WTC11 (cell line): ENCODE measurements around the gene SHMT1. TPM values are rescaled to one million over a fixed set of nuclear protein-coding genes. Genes with fewer than 3 reads are reported as not detected.

Experiments
- ATAC-seq: fragments of 200-7000 bp; cut with Tn5 transposase; 2 replicates; pipeline ENCODE4 v1.10.0; 2021; ENCODE audit warnings: mild to moderate bottlenecking, moderate library complexity
- CTCF ChIA-PET: fragments of 300-600 bp; sonication (Branson Sonifier 250); formaldehyde crosslinking; loops from one replicate; lab custom pipeline; 2021; ENCODE audit warnings: antibody characterized with exemption; lab: Charles Lee
- POLR2A ChIA-PET: fragments of 350-600 bp; sonication (Branson Sonifier 250); formaldehyde crosslinking; loops from one replicate; lab custom pipeline; 2021; ENCODE audit warnings: antibody characterized with exemption; lab: Charles Lee
- DNase-seq: peaks from one replicate; pipeline ENCODE4 v3.0.0; 2021; ENCODE audit warnings: low spot score
- H3K27ac Mint-ChIP-seq: 2 replicates; pipeline ENCODE4 v1.8.0; 2021; ENCODE audit warnings: mixed read lengths
- H3K27me3 Mint-ChIP-seq: 2 replicates; pipeline ENCODE4 v1.8.0; 2021; ENCODE audit warnings: low read depth, mild to moderate bottlenecking, moderate library complexity, mixed read lengths
- H3K36me3 Mint-ChIP-seq: 2 replicates; pipeline ENCODE4 v1.8.0; 2021; ENCODE audit warnings: mixed read lengths
- H3K4me1 Mint-ChIP-seq: 2 replicates; pipeline ENCODE4 v1.8.0; 2022; ENCODE audit warnings: mixed read lengths
- H3K4me3 Mint-ChIP-seq: 2 replicates; pipeline ENCODE4 v1.8.0; 2021; ENCODE audit warnings: mild to moderate bottlenecking, moderate library complexity, mixed read lengths
- H3K9me3 Mint-ChIP-seq: 2 replicates; pipeline ENCODE4 v1.8.0; 2021; ENCODE audit warnings: mixed read lengths
- ATF1 ChIP-seq: sonication (generic); formaldehyde crosslinking; IDR thresholded peaks from 2 replicates; pipeline ENCODE4 v1.8.1; 2023; ENCODE audit warnings: mild to moderate bottlenecking, moderate library complexity, missing genetic modification reagents
- CBFB ChIP-seq: sonication (generic); formaldehyde crosslinking; IDR thresholded peaks from 2 replicates; pipeline ENCODE4 v1.8.1; 2022; ENCODE audit warnings: mild to moderate bottlenecking, low read depth, missing genetic modification reagents
- EMX1 ChIP-seq: fragments of 250-450 bp; sonication (Bioruptor Pico); IDR thresholded peaks from 2 replicates; pipeline ENCODE4 v1.8.0; 2021; ENCODE audit warnings: mild to moderate bottlenecking
- ESRRA ChIP-seq: sonication (generic); formaldehyde crosslinking; IDR thresholded peaks from 2 replicates; pipeline ENCODE4 v1.8.1; 2022; ENCODE audit warnings: mild to moderate bottlenecking, missing genetic modification reagents, borderline replicate concordance
- ETV6 ChIP-seq: sonication (generic); formaldehyde crosslinking; IDR thresholded peaks from 2 replicates; pipeline ENCODE4 v1.8.1; 2022; ENCODE audit warnings: mild to moderate bottlenecking, missing genetic modification reagents
- GABPB1 ChIP-seq: sonication (generic); formaldehyde crosslinking; IDR thresholded peaks from 2 replicates; pipeline ENCODE4 v1.8.1; 2023; ENCODE audit warnings: mild to moderate bottlenecking, missing genetic modification reagents
- GTF2I ChIP-seq: fragments of 250-450 bp; sonication (Bioruptor Pico); conservative IDR thresholded peaks from 2 replicates; pipeline ENCODE4 v1.4.0; 2021; ENCODE audit warnings: mild to moderate bottlenecking
- JUN ChIP-seq: sonication (generic); formaldehyde crosslinking; IDR thresholded peaks from 2 replicates; pipeline ENCODE4 v1.8.0; 2023; ENCODE audit warnings: mild to moderate bottlenecking, missing genetic modification reagents
- KAT7 ChIP-seq: sonication (generic); formaldehyde crosslinking; IDR thresholded peaks from 2 replicates; pipeline ENCODE4 v1.8.1; 2023; ENCODE audit warnings: missing genetic modification reagents, mild to moderate bottlenecking, borderline replicate concordance
- NR1H2 ChIP-seq: sonication (generic); formaldehyde crosslinking; IDR thresholded peaks from 2 replicates; pipeline ENCODE4 v1.9.0; 2021; ENCODE audit warnings: mild to moderate bottlenecking, moderate library complexity, missing genetic modification reagents
- SMAD4 ChIP-seq: sonication (generic); formaldehyde crosslinking; IDR thresholded peaks from 2 replicates; pipeline ENCODE4 v1.8.0; 2022; ENCODE audit warnings: mild to moderate bottlenecking, missing genetic modification reagents
- TCF7 ChIP-seq: sonication (generic); formaldehyde crosslinking; IDR thresholded peaks from 2 replicates; pipeline ENCODE4 v1.8.0; 2022; ENCODE audit warnings: mild to moderate bottlenecking, low read depth, missing genetic modification reagents, moderate library complexity
- ZNF317 ChIP-seq: sonication (generic); formaldehyde crosslinking; IDR thresholded peaks from 2 replicates; pipeline ENCODE4 v1.8.1; 2023; ENCODE audit warnings: low read depth, mild to moderate bottlenecking, moderate library complexity, missing genetic modification reagents, borderline replicate concordance
- ZNF423 ChIP-seq: fragments of 250-450 bp; sonication (Bioruptor Pico); IDR thresholded peaks from 2 replicates; pipeline ENCODE4 v2.1.2; 2022; ENCODE audit warnings: mild to moderate bottlenecking, moderate library complexity
- ZNF671 ChIP-seq: fragments of 250-450 bp; sonication (Bioruptor Pico); IDR thresholded peaks from 2 replicates; pipeline ENCODE4 v1.8.0; 2021; ENCODE audit warnings: mild to moderate bottlenecking
- total RNA-seq: library from RNA; stranded (reverse); gene quantifications from 3 replicates; pipeline ENCODE4 v1.2.3, GENCODE V29; 2021
- TF ChIP-seq, protein P1 (sequence below): sonication (generic); formaldehyde crosslinking; IDR thresholded peaks from 2 replicates; pipeline ENCODE4 v1.8.1; 2023; ENCODE audit warnings: mild to moderate bottlenecking, missing genetic modification reagents
- TF ChIP-seq, protein P2 (sequence below): sonication (generic); formaldehyde crosslinking; IDR thresholded peaks from 2 replicates; pipeline ENCODE4 v1.8.1; 2022; ENCODE audit warnings: missing genetic modification reagents, borderline replicate concordance
- TF ChIP-seq, protein P3 (sequence below): sonication (generic); formaldehyde crosslinking; IDR thresholded peaks from 2 replicates; pipeline ENCODE4 v1.8.0; 2023; ENCODE audit warnings: missing genetic modification reagents, mild to moderate bottlenecking, borderline replicate concordance
- TF ChIP-seq, protein P4 (sequence below): fragments of 250-450 bp; sonication (Bioruptor Pico); IDR thresholded peaks from 2 replicates; pipeline ENCODE4 v1.9.0; 2021; ENCODE audit warnings: mild to moderate bottlenecking

SHMT1 gene
- total RNA-seq, 1 experiment from 2014 or later = 49.2 TPM

DNA sequence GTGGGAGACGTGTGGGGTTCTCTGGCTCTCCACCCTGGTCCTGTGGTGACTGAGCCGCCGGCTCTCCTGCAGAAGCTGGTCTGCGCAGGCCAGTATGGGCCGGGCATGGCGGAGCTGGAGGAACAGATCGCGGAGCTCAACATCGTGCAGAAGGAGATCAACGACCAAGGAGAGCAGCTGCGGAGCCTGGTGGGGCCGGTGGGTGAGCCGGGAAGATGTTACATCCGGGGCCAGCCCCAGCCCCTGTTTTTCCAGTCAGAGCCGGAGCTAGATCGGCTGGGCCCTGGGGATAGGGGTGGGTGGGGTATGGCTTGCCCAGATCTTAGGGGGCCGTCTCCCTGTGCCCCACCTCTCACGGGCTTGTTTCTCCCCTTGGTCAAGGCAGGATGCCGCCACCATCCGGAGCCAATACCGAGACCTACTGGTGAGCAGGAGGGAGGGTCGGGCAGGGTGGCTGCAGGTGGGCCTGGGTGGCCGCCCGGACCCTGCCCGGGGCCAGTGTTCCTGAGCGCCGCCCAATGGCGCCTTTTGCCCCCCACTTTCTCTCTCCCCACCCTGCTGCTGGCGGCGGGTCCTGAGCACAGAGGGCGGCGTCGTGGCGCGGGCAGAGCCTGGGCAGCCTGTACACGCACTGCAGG is 19.2 kb upstream of the SHMT1 start:
- CTCF ChIA-PET = interaction anchor here (1.3 kb wide), 1 partner anchor 20 kb away, joined by 4 read pairs; no protein-coding TSS in a partner anchor
- DNase-seq (no peak), ATAC-seq (peak; percentile 11; the same call in 1 of the 2 replicates)
- H3K9me3 Mint-ChIP-seq = no peaks in the 10 kb centered on the region
- H3K27me3 Mint-ChIP-seq = peaks cover 2% of the 10 kb centered on the region; the same call in 1 of the 2 replicates
- TF ChIP-seq ESRRA (no peak), ATF1 (no peak), KAT7 (CRISPR knock-in tag) (no peak), JUN (no peak), CBFB (CRISPR knock-in tag) (no peak), NR1H2 (CRISPR knock-in tag) (no peak), GABPB1 (CRISPR knock-in tag) (no peak), ETV6 (CRISPR knock-in tag) (no peak), EMX1 (no peak), ZNF423 (CRISPR knock-in tag) (no peak), SMAD4 (CRISPR knock-in tag) (no peak), GTF2I (no peak)
- TF ChIP-seq, protein P1, sequence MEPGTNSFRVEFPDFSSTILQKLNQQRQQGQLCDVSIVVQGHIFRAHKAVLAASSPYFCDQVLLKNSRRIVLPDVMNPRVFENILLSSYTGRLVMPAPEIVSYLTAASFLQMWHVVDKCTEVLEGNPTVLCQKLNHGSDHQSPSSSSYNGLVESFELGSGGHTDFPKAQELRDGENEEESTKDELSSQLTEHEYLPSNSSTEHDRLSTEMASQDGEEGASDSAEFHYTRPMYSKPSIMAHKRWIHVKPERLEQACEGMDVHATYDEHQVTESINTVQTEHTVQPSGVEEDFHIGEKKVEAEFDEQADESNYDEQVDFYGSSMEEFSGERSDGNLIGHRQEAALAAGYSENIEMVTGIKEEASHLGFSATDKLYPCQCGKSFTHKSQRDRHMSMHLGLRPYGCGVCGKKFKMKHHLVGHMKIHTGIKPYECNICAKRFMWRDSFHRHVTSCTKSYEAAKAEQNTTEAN (CRISPR knock-in tag) = no peak
- TF ChIP-seq, protein P2, sequence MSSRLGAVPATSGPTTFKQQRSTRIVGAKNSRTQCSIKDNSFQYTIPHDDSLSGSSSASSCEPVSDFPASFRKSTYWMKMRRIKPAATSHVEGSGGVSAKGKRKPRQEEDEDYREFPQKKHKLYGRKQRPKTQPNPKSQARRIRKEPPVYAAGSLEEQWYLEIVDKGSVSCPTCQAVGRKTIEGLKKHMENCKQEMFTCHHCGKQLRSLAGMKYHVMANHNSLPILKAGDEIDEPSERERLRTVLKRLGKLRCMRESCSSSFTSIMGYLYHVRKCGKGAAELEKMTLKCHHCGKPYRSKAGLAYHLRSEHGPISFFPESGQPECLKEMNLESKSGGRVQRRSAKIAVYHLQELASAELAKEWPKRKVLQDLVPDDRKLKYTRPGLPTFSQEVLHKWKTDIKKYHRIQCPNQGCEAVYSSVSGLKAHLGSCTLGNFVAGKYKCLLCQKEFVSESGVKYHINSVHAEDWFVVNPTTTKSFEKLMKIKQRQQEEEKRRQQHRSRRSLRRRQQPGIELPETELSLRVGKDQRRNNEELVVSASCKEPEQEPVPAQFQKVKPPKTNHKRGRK (CRISPR knock-in tag) = no peak
- TF ChIP-seq, protein P3, sequence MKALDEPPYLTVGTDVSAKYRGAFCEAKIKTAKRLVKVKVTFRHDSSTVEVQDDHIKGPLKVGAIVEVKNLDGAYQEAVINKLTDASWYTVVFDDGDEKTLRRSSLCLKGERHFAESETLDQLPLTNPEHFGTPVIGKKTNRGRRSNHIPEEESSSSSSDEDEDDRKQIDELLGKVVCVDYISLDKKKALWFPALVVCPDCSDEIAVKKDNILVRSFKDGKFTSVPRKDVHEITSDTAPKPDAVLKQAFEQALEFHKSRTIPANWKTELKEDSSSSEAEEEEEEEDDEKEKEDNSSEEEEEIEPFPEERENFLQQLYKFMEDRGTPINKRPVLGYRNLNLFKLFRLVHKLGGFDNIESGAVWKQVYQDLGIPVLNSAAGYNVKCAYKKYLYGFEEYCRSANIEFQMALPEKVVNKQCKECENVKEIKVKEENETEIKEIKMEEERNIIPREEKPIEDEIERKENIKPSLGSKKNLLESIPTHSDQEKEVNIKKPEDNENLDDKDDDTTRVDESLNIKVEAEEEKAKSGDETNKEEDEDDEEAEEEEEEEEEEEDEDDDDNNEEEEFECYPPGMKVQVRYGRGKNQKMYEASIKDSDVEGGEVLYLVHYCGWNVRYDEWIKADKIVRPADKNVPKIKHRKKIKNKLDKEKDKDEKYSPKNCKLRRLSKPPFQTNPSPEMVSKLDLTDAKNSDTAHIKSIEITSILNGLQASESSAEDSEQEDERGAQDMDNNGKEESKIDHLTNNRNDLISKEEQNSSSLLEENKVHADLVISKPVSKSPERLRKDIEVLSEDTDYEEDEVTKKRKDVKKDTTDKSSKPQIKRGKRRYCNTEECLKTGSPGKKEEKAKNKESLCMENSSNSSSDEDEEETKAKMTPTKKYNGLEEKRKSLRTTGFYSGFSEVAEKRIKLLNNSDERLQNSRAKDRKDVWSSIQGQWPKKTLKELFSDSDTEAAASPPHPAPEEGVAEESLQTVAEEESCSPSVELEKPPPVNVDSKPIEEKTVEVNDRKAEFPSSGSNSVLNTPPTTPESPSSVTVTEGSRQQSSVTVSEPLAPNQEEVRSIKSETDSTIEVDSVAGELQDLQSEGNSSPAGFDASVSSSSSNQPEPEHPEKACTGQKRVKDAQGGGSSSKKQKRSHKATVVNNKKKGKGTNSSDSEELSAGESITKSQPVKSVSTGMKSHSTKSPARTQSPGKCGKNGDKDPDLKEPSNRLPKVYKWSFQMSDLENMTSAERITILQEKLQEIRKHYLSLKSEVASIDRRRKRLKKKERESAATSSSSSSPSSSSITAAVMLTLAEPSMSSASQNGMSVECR (CRISPR knock-in tag) = no peak
- TF ChIP-seq, protein P4, sequence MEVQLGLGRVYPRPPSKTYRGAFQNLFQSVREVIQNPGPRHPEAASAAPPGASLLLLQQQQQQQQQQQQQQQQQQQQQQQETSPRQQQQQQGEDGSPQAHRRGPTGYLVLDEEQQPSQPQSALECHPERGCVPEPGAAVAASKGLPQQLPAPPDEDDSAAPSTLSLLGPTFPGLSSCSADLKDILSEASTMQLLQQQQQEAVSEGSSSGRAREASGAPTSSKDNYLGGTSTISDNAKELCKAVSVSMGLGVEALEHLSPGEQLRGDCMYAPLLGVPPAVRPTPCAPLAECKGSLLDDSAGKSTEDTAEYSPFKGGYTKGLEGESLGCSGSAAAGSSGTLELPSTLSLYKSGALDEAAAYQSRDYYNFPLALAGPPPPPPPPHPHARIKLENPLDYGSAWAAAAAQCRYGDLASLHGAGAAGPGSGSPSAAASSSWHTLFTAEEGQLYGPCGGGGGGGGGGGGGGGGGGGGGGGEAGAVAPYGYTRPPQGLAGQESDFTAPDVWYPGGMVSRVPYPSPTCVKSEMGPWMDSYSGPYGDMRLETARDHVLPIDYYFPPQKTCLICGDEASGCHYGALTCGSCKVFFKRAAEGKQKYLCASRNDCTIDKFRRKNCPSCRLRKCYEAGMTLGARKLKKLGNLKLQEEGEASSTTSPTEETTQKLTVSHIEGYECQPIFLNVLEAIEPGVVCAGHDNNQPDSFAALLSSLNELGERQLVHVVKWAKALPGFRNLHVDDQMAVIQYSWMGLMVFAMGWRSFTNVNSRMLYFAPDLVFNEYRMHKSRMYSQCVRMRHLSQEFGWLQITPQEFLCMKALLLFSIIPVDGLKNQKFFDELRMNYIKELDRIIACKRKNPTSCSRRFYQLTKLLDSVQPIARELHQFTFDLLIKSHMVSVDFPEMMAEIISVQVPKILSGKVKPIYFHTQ (CRISPR knock-in tag) = no peak
- no peaks in the 10 kb centered on the region for H3K36me3 Mint-ChIP-seq
- POLR2A ChIA-PET = no interaction called here
- no peak overlapping the region for H3K27ac Mint-ChIP-seq
- peaks cover 7% of the 10 kb centered on the region for H3K4me1 Mint-ChIP-seq
- no peak overlapping the region for H3K4me3 Mint-ChIP-seq

DNA sequence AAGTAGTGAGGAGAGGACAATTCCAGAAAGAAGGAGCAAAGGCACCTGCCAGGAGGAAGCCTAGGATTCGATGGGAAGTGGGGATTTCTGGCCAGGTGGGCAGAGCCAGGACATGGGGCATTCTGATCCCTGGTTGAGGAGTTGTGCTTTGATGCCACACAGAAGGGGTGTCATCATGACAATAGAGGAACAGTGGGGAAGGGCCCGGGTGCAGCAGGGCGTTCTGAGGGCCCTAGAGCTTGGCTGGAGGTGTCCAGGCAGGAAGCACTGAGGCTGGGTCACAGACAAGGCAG is 18.5 kb upstream of the SHMT1 start:
- no peak overlapping the region for H3K27ac Mint-ChIP-seq

More for the DNA sequence above, 18.5 kb upstream of the SHMT1 start:
- Mint-ChIP-seq H3K27me3 (peaks cover 2% of the 10 kb centered on the region; the same call in 1 of the 2 replicates), H3K36me3 (no peaks in the 10 kb centered on the region), H3K4me3 (no peak overlapping the region), H3K9me3 (no peaks in the 10 kb centered on the region), H3K4me1 (peaks cover 7% of the 10 kb centered on the region)
- ChIA-PET POLR2A (no interaction called here), CTCF (no interaction called here)
- ATAC-seq (no peak), DNase-seq (no peak)
- TF ChIP-seq ZNF317 (no peak), ZNF671 (CRISPR knock-in tag) (no peak), TCF7 (CRISPR knock-in tag) (no peak)
